ENCODE data around the gene CCDC92. TPM values are rescaled to one million over a fixed set of nuclear protein-coding genes. Genes with fewer than 3 reads are reported as not detected.
"Not testable (repeated sequence)": the region's sequence is repeated elsewhere in the genome, so short reads cannot be mapped to it uniquely, and the experiment has no call there.

The CCDC92 gene
- total RNA-seq, 1 donor from 2014 or later: 31.9 TPM

DNA sequence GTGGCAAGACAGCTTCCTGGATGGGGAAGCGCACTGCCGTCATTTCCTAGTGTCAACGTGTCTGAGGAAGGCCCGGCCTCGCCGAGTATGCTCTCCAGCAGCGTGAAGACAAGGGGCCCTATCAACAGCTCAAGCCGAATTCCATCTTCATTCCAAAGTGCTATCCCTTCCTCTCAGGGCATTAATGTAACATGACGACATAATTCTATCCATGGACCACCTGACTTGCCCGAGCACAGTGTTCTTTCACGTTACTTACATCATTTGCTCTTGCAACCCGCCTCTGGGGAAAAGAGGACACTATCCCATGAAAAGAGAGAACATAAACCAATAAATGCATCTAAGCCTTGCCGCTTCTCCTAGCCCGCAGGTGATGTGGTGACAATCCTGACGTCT, 22.9 kb downstream of the CCDC92 start:
- DNase-seq (ENCODE audit: low spot score): no peak

DNA sequence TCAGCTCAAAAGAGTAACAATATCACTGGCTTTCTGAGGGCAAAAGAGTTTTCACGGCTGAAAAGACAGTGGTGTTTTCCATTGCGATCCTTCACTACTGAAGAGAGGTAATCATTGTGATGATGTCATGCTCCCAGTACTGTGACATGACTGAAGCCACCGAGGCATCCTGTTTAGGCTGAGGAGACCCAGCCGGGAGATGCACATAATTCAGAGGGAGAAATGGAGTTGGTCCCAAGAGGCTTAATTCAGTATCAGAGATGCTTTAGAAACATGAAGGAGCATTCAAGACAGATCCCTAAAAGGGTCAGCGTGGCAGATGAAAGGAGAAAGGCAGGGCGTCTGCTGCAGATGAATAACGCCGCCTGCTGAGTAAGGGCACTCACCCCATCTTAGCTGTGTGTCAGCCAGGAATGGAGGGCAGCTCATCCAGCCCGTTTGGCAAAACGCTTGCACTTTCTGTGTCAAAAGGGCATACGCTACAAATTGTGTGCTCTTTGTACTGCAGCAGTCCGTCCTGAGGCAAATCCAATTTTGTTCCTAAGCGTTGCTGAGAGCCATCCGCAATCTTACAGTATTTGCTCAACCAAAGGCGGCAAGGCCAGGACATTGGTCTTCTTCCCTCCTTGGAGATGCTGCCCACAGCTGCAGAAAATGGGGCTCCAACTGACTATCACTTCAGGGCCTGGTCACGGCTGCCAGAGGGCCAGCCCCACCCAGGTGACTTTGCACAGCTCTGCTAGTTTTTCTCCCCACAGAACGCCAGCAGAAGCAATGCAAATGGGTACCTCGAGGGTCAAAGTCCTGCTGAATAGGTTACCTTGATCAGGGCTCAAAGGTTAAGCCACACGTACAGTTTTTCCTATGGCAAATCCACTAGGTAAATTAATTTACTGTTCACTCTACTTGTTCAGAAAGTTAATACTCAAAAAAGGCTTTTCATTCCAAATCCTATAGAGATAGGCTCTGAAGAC, 23.5 kb downstream of the CCDC92 start:
- no peak for DNase-seq (ENCODE audit: low spot score)

DNA sequence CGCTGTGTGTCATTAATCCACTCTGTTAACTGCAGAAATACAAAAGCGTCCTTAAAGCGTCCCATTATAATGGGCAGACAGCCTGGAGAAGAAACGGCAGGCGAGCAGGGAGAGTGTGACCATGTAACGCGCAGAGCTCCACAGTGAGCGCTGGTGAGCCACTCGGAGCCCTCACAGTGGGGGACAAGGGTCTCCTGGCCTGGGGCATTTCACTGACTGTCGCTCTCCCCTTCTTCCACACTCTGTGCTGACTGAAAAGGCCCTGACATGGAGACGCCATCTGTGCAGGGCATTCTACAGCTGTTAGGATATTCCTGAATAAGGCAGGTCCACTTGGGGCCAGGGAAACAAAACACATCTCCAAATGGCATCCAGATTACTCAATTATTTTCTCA, 24.2 kb downstream of the CCDC92 start:
- no peak for DNase-seq (ENCODE audit: low spot score)

DNA sequence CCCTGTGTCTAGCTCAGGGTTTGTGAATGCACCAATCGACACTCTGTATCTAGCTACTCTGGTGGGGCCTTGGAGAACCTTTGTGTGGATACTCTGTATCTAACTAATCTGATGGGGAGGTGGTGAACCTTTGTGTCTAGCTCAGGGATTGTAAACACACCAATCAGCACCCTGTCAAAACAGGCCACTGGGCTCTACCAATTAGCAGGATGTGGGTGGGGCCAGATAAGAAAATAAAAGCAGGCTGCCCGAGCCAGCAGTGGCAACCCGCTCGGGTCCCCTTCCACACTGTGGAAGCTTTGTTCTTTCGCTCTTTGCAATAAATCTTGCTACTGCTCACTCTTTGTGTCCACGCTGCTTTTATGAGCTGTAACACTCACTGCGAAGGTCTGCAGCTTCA, 25.1 kb downstream of the CCDC92 start:
- not testable (repeated sequence) for DNase-seq (ENCODE audit: low spot score)

DNA sequence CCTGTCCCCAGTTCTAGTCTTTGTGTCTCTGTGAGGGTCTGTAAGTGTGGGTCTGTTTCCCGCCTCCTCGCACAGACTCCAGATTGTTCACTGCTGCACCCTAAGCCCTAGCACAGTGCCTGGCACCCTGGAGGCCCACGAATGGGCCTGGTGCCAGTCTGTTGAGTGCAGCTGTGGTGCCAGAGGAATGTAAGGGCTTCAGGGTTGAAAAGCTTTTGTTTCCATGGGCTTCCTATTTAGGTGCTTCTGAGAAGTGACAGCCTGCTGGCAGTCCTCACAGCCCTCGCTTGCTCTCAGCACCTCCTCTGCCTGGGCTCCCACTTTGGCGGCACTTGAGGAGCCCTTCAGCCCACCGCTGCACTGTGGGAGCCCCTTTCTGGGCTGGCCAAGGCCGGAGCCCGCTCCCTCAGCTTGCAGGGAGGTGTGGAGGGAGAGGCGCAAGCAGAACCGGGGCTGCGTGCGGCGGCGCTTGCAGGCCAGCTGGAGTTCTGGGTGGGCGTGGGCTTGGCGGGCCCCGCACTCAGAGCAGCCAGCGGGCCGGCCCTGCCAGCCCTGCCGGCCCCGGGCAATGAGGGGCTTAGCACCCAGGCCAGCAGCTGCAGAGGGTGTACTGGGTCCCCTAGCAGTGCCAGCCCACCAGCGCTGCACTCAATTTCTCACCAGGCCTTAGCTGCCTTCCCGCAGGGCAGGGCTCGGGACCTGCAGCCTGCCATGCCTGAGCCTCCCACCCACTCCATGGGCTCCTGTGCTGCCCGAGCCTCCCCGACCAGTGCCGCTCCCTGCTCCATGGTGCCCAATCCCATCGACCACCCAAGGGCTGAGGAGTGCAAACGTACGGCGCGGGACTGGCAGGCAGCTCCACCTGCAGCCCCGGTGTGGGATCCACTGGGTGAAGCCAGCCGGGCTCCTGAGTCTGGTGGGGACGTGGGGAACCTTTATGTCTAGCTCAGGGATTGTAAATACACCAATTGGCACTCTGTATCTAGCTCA, 25.8 kb downstream of the CCDC92 start:
- not testable (repeated sequence) for DNase-seq (ENCODE audit: low spot score)

DNA sequence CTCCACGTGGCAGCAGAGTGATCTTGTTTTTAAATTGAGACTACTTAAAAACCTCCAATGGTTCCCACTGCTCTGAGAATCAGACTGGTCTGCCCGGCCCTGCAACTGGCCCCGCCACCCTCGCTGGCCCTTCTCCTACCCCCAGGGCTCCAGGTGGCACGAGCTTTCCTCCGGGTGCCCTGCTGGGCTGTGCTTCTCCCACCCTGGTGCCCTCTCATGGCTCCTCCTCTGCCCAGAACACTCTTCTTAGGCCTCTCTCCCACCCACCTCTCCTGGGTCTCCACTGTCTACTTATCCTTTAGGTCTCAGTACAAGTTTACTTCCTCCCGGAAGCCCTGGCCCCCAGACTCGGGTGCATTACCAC, 26.5 kb downstream of the CCDC92 start:
- DNase-seq (ENCODE audit: low spot score): no peak

DNA sequence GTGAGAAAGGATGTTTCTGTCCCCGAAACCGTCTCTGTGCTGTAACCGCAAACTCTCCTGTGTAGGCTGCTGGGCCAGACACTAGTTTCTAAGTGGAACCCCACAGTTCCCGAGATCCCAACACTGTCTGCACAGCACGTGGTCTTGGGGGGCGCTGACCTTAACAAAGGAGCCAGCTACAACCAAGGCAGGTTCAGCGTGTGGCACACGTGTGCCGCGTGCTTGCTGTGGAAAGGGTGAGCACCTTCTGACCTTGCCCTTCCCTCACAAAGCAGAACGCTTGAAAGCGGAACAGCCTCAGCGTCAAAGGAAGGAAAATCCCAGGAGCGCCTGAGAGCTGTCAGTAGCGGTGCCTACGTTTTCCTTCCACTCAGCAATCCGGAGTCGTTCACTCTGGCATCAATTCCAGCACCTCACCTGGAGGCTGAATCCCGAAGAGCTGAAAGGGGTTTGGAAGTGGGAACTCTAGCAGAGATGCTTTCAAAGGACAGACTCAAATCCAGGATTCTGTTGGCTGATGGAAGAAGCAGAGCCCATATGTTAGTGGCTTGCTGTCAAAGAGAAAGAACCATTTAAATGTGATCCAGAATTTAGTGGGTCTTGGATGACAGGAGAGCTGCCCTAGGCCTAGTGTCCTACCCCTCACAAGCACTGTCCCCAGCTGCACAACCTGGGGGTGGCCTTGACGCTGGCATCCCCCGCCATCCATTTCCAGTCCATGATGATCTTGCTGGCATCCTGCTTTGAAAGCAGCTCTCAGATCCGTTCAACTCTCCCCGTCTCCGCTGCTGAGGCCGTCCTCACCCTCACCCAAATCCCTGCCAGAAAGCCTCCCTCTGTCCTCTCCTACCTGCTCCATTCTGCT, 27.1 kb downstream of the CCDC92 start:
- no peak for DNase-seq (ENCODE audit: low spot score)

DNA sequence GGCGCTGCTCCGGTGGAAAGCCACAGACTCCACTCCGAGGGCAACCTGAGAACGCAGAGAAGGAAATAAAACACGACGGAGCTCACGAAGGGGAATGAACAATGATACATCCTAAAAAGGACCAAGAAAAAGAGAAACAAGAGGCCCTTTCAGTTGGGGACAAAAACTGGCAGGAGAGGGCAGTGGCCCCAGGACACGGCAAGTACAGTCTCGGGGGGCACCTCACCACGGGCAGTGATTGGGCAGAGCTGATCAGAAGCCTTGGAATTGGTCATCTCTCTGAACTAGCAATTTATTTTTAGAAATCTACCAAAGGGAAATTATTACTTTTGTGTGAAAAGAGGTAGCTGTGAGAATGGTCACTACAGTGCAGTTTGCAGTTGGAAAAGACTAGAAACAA, 27.9 kb downstream of the CCDC92 start:
- no peak for DNase-seq (ENCODE audit: low spot score)

DNA sequence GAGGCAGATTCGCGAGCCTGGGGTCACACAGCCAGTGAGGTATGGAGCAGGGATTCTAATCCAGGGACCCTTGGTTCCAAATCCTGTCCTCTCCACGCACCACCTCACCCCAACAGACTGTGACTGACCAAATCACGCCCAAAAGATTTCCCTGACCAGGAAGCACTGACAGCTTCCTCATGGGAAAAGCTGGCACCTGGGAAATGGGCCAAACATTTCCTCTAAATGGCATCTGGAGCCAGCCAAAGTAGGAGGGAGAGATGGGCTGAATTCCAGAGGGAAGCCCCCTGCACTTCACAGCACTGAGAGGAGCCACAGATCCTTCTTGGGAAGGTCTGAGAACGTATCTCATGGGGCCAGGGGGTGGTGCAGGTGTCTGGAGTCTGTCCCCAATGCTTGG, 28.8 kb downstream of the CCDC92 start:
- no peak for DNase-seq (ENCODE audit: low spot score)

DNA sequence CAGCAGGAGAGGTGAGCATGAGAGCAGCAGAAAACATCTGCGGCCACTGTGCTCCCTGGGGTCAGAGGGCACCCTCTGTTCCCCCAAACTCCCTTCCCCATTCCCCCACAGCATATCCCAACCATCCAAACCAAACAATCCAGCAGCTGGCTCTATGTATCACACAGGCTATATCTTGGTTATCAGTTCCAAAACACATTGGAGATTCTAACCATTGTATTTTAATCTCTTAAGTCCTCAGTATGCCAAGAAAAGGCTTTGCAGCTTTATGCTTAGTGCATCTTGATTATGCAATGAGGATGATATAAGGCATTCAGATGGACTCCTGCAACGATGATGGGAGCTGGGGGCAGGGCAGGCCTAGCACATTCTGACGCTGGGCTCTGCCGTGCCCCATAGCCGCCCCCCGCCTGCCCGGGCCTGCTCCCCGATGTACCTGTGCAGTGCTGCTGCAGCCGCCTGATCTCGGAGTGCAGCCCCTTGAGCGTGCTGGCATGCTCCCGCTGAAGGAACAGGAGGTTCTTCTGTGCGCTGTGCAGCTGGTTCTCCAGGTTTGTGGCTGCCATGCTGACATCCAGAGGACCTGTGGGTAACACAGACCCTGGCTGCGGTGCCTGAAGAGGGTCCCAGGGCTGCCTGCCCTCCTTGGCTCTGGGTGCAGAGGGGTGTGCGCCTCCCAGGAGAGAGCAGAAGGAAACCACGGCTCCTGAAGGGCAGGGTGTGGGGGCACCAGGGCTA, 29.6 kb downstream of the CCDC92 start:
- no peak for DNase-seq (ENCODE audit: low spot score)

DNA sequence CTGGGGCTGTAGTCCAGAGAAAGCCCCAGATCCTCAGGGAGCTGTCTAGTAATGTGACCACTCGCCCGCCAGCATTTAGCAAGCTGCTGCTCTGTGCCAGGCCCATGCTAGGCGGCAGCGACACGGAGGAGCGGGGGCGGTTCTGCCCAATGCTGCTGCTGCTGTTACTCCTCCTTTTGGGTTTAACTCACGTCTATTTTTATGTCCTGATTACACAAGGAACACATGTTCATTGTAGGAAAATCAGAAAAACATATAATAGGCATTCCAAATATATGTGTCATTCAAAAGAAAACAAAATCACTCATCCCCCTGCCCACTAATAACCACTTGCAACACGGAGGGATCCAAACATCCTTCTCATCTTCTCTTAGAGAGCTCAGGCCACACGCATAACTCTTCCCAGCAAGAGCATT, 30.4 kb downstream of the CCDC92 start:
- DNase-seq (ENCODE audit: low spot score): no peak

DNA sequence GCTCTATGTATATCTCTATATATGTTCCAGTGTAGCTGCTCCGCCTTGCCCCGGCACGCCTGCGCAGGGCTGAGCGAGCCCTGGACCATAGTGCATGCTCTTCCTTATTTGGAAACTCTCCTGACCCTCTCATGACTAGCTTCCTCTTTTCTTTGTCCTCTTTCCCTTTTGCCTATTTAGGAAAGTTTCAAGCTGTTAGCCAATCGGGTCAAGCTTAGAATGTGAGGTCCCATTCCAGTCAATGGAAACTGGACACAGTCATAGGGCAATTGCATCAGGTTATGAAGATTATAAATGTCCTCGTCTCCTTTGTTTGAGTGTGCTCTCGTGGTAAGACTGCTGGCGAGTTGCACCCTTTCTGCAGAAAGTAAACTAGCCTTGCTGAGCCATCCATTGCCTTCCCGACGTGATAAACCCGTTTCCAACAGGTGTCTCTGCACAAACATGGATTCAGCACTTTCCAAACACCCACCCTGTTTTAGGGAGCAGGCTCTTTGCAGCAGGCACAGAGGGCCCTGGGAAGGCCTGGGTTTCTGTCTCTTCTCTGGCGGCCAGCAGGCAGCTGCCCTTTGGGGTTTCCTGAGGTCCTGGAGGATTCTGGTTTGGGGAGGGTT, 30.9 kb downstream of the CCDC92 start:
- DNase-seq (ENCODE audit: low spot score): no peak

DNA sequence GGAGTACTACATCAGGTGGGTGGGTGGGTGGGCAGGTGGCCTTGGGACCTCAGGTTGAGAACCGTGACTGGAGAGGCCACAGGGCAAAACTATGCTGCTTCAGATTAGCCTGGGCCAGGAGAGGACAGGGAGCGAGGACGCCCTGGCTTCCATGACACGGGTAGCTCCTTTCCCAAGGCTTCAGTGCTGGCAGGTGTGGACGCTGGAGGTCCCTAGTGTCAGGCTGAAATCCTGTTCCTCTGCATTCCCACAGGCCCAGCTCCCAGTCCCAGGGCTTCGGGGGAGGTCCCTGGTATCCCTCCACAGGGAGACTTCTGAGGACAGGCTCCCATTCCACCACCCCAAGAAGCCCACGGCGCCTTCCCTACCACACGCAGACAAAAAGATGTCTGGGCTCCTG, 31.6 kb downstream of the CCDC92 start:
- DNase-seq (ENCODE audit: low spot score): no peak

DNA sequence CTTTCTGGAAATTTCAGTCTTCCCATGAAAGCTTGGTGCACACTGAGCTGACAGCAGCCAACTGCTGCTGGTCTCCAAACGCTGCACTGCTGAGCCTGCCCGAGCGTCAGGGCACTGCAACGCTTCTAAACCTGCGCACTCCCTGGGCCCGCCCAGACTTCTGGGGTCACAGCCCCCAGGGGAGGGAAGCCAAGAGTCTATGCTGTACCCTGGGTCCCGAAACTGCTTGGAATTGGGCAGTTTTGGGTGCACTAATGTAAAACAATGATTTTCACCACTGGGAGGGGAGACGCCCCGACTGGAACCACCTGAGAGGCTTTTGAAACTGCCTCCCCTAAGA, 32.0 kb downstream of the CCDC92 start:
- no peak for DNase-seq (ENCODE audit: low spot score)

DNA sequence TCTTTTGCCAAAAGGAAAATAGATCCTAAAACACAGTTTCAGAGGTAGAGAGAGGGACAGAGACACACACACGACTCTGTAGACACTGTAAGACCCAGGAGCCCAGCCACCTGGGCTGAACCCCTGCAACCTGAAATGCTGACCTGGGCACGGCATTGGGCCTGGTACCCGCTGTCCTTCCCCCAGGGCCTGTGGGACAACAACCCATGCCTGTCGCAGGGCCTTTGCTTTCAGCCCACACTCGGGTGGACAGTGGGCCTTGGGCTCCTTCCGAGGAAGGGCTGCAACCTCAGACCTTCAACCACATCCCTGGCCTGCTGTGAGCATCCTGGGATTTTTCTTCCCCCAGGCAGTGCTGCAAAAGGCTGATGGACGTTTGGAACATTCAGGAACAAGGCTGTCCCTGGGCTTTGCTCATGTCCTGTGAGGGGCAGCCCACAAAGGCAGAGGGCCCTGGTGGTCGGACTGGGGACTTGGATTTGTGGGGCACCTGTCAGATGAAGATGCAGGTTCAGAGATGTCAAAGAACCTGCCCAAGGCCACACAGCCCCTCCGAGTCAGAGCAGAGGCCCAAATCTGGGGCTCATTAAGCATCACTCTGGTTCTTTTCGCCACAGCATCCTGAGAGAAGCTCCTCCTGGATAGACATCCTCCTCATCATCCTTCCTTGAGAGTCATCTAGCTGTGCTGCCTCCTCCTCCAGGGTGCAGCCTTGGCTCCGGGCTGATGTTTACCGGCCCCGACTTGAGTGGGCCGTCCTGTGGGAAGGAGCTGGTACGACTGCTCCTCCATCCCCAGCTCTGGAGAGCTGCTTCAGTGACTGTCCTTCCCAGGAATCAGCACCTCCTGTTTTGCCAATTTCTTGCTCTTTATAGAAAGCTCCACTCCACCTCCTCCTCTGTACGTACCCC, 32.7 kb downstream of the CCDC92 start:
- no peak for DNase-seq (ENCODE audit: low spot score)

DNA sequence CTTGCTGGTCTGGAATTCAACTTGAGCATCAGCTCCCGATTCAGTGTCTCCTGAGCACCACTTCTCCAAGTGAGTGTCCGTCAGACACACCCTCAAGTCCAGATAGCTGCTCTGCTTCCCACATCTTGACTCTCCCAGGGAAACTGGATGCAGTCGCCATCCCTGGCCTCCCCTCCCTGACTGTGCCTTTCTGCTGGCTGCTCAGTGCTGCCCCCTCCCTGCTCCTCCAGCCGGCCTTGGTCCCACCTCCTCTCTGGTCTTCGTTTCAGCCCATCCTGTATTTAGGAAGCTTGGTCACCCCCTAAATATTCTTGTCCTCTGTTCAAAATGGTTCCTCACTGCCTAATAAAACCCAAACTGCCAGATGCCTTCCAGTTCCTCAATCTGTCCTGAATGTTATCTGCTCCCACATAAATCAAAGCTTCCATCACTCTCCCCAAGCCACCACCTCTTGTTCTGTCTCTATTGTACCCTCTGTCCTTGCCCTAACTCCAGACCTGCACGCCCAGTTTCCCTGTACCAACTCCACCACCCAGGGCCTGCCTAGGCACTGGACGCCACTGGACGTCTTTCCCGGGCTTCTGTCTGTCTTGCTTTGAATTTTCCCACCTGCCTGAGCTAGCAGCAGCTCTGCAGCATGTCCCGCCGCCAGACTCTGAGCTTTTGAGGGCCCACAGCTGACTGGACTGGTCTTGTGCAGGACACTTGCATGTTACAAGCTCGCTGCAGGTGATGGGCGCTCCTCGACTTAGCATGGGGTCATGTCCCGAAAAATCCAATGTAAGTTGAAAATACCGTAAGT, 33.8 kb downstream of the CCDC92 start:
- no peak for DNase-seq (ENCODE audit: low spot score)

DNA sequence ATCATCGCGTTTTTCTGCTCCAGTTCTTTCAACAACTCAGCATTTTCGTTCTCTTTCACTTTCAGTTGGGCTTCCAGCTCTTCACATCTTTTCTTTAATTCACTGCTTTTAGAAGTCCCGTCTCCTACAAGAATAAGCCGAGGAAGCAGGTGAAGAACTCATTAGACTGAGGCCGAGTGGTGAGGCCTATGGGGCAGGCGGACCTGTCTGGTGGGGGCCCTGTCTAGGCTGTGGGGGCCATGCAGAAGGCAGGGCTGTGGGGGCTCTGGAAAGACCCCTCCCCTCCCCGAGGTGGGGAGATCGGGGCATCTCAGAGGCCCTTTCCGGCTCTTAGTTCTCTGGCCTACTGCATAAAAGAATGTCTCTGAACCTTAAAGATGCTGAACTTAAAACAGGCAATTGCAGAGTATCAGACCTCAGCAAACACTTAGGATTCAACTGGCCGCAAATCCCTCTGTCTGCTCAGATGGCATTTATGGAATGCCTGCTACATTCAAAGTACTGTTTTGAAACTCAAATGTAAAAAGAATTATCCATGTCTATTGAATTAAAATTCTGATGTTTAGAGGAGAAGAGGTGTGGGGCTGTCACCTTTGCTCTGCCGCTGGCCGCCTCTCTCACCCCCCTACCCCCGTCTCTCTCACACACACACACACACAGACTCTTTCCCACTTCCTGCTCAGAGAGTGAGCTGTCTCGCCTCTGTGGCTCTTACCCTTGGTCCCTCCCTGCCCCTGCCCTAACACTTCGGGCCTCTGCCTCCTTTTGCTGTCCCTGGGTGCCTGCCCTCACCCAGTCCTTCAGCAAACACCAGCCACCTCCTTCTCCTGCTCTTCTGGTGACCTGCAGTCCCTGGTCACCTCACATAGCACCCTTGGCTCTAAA, 34.7 kb downstream of the CCDC92 start:
- DNase-seq (ENCODE audit: low spot score): no peak

Measured in ureter (tissue), 1 donor.